Midbrain (tissue), 1 donor: ENCODE results near the gene MED22.
"Not testable (repeated sequence)": the region's sequence is repeated elsewhere in the genome, so short reads cannot be mapped to it uniquely, and the experiment has no call there.

Experiments
- DNase-seq: peaks from one replicate; lab custom pipeline; 2025; lab: John Stamatoyannopoulos, UW

MED22 gene

DNA sequence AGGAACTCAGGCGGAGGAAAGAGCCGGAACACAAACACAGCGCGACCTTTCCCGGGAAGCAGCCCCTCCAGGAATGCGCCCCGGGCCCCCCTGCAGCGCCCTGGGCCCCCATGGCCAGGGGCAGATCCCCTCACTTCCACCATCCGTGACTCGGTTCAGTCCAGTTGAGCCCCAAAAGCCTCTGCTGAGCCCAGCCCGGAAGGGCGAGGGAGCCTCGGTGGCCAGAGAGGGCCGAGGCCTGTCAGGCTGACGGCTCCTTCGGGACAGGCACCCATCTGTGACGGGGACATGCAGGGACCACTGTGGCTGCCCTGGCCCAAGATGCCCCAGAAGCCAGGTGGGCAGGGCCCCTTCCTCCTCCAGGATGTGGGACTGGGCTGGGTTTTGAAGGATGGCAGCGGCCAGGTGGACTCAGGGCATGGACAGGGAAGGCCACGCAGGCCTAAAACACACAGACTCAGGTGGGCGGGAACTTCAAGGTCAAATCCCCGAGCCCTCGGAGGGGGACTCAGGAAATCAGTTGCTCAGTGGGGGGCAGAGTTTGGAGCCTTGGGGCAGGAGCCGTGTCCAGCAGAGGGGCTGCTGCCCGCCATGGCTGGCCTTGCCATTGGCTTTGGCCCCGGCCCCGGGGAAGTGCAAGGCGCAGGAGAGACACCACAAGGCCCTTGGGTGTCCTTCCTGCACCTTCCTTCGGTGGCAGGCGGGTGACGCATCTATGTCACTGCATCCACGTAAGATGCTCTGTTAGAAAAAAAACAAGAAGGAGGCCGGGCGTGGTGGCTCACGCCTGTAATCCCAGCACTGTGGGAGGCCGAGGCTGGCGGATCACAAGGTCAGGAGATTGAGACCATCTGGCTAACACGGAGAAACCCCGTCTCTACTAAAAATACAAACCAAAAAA is 43.2 kb downstream of the MED22 start:
- no peak for DNase-seq

GRCh38 chr9:133304158-133304470 is 43.8 kb downstream of the MED22 start:
- no peak for DNase-seq

- no peak for DNase-seq
Observed at GRCh38 chr9:133303266-133304157, 44.4 kb downstream of the MED22 start.

- DNase-seq: no peak
Observed at GRCh38 chr9:133301253-133302230, 46.4 kb downstream of the MED22 start.

GRCh38 chr9:133299996-133300395 is 47.9 kb downstream of the MED22 start:
- DNase-seq: not testable (repeated sequence)

- DNase-seq: no peak
Observed at GRCh38 chr9:133294257-133294656, 53.7 kb downstream of the MED22 start.

- no peak for DNase-seq
Observed at GRCh38 chr9:133290751-133291302, 57.1 kb downstream of the MED22 start.
